HepG2 (cell line): ENCODE data around the gene IQSEC1. TPM values are rescaled to one million over a fixed set of nuclear protein-coding genes. Genes with fewer than 3 reads are reported as not detected.

Source experiments
- AKAP8 ChIP-seq: sonication (generic); formaldehyde crosslinking; IDR thresholded peaks from 2 replicates; pipeline ENCODE4 v1.5.1; 2020; ENCODE audit warnings: mild to moderate bottlenecking, missing genetic modification reagents
- CAMTA2 ChIP-seq: sonication (generic); formaldehyde crosslinking; IDR thresholded peaks from 2 replicates; pipeline ENCODE4 v1.4.0; 2020; ENCODE audit warnings: mild to moderate bottlenecking, missing genetic modification reagents, borderline replicate concordance
- ELF1 ChIP-seq: sonication (generic); formaldehyde crosslinking; IDR thresholded peaks from 2 replicates; pipeline ENCODE4 v1.4.0; 2020; ENCODE audit warnings: missing genetic modification reagents
- ESRRA ChIP-seq: sonication (generic); formaldehyde crosslinking; IDR thresholded peaks from 2 replicates; pipeline ENCODE4 v1.5.1; 2020; ENCODE audit warnings: mild to moderate bottlenecking, low read depth, missing genetic modification reagents
- HDAC6 ChIP-seq: fragments of 200-600 bp; sonication (generic); IDR thresholded peaks from 2 replicates; pipeline ENCODE4 v1.7.0; 2017; ENCODE audit warnings: mild to moderate bottlenecking, antibody characterized with exemption, low read length, low read depth
- HOXD1 ChIP-seq: sonication (generic); formaldehyde crosslinking; IDR thresholded peaks from 2 replicates; pipeline ENCODE4 v1.5.0; 2020; ENCODE audit warnings: missing genetic modification reagents
- KLF16 ChIP-seq, 2 experiments: sonication (generic) in 1 of 2; formaldehyde crosslinking in 1 of 2; IDR thresholded peaks; 2 replicates each; pipeline versions ENCODE4 v1.6.1 to v1.8.0; 2016 to 2023; ENCODE audit warnings: missing genetic modification reagents in 2 of 2, missing compliant biosample characterization in 1 of 2
- LCORL ChIP-seq, 2 experiments: fragments of 450-650 bp in 1 of 2; sonication (generic) in 1 of 2; formaldehyde crosslinking in 1 of 2; IDR thresholded peaks; 2 replicates each; pipeline versions ENCODE4 v1.5.0 to v1.6.1; 2017 to 2020; ENCODE audit warnings: antibody characterized with exemption in 1 of 2, missing genetic modification reagents in 1 of 2
- MIER3 ChIP-seq: IDR thresholded peaks from 2 replicates; pipeline ENCODE4 v1.6.1; 2016; ENCODE audit warnings: missing compliant biosample characterization, borderline replicate concordance
- PHF8 ChIP-seq: sonication (generic); formaldehyde crosslinking; IDR thresholded peaks from 2 replicates; pipeline ENCODE4 v1.5.0; 2020; ENCODE audit warnings: missing genetic modification reagents
- REL ChIP-seq: sonication (generic); formaldehyde crosslinking; conservative IDR thresholded peaks from 2 replicates; pipeline ENCODE4 v1.8.0; 2022; ENCODE audit warnings: mild to moderate bottlenecking, missing genetic modification reagents, moderate library complexity
- SAP130 ChIP-seq: IDR thresholded peaks from 2 replicates; pipeline ENCODE4 v1.6.1; 2016; ENCODE audit warnings: low read depth
- SMARCC2 ChIP-seq: fragments of 450-650 bp; IDR thresholded peaks from 2 replicates; pipeline ENCODE4 v1.6.1; 2017; ENCODE audit warnings: antibody characterized with exemption, mild to moderate bottlenecking
- TCF7 ChIP-seq: sonication (generic); IDR thresholded peaks from 2 replicates; pipeline ENCODE4 v1.6.1; 2016; ENCODE audit warnings: antibody characterized with exemption, low read depth
- XBP1 ChIP-seq: sonication (generic); formaldehyde crosslinking; IDR thresholded peaks from 2 replicates; pipeline ENCODE4 v1.5.0; 2020; ENCODE audit warnings: missing genetic modification reagents
- polyA plus RNA-seq, 8 experiments: library from polyadenylated mRNA; depleted of rRNA in 3 of 8; stranded (reverse) in 7 of 8; unstranded in 1 of 8; fragments of >200 nt; fragmentation: Illumina TruSeq in 4 of 8; extraction: Trizol in 4 of 8; gene quantifications; 2 replicates each; pipeline versions ENCODE4 v1.2.1 to v1.2.3, GENCODE V29; 2011 to 2016; ENCODE audit warnings: low read depth in 4 of 8, missing spikeins in 1 of 8, mixed read lengths in 1 of 8; ENCODE audit not compliant: insufficient read depth in 1 of 8
- total RNA-seq, 5 experiments: library from RNA; depleted of rRNA; stranded (reverse); fragments of >200 nt; fragmentation: Illumina TruSeq; extraction: Trizol; gene quantifications; 2 replicates each; pipeline ENCODE4 v1.2.3, GENCODE V29; 2016; ENCODE audit warnings: low read depth in 1 of 5
- TF ChIP-seq, protein P1 (sequence below): sonication (generic); formaldehyde crosslinking; IDR thresholded peaks from 2 replicates; pipeline ENCODE4 v1.9.0; 2022; ENCODE audit warnings: missing genetic modification reagents, mild to moderate bottlenecking, borderline replicate concordance
- TF ChIP-seq, protein P2 (sequence below): fragments of 450-650 bp; IDR thresholded peaks from 2 replicates; pipeline ENCODE4 v1.6.1; 2017
- TF ChIP-seq, protein P3 (sequence below): sonication (generic); formaldehyde crosslinking; IDR thresholded peaks from 2 replicates; pipeline ENCODE4 v1.5.0; 2020; ENCODE audit warnings: missing genetic modification reagents, mild to moderate bottlenecking, borderline replicate concordance
- TF ChIP-seq, protein P4 (sequence below): sonication (generic); formaldehyde crosslinking; IDR thresholded peaks from 2 replicates; pipeline ENCODE4 v1.5.0; 2020; ENCODE audit warnings: mild to moderate bottlenecking, low read depth, missing genetic modification reagents, borderline replicate concordance
- TF ChIP-seq, protein P5 (sequence below): sonication (generic); formaldehyde crosslinking; IDR thresholded peaks from 2 replicates; pipeline ENCODE4 v1.4.0; 2020; ENCODE audit warnings: missing genetic modification reagents, borderline replicate concordance
- TF ChIP-seq, protein P6 (sequence below): sonication (generic); formaldehyde crosslinking; IDR thresholded peaks from 2 replicates; pipeline ENCODE4 v1.4.0; 2020; ENCODE audit warnings: missing genetic modification reagents

Gene IQSEC1
- total and polyA plus RNA-seq, 2 of the 13 experiments (the other 11 are each of a cell fraction or from before 2014, with no cell fraction given) = 17.4 to 20.2 TPM

DNA sequence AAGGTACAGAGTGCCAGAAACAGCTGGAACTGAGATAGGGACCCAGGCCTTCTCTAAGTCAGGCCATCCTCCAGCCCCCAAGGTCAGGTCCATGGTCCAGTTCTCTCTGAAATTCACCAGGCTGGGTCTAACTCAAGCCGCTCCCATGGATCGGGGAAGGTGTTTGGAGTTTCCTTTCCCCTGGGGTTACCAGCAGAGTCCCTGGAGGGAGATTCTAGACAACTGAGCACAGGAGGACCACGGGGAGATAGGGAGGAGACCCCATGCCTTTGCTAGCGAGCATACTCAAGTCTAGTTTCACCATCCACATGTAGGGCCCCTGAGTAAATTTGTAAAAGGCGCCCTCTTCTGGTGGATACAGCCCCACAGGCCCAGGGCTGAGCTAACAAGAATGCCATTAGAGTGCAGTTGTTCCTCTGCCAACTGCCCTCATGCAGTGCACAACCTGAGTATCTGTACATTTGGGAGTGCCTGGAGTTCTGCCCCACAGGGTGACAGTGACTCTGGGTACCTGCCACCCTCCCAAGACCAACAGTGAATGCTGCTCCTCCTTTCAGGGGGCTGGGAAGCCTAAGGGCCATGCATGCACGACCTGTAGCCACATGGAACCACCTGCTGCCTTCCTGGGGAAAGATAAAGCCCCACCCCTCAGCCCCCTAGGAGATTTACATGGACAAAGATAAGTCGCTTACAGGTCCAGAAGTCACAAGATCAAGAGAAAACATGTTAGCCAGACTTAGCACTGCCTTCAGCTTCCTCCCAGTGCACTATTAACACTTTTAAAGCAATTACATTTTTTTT is 89.0 kb downstream of the IQSEC1 start (continued):
- TF ChIP-seq REL (CRISPR knock-in tag) (no peak), XBP1 (CRISPR knock-in tag) (no peak), AKAP8 (CRISPR knock-in tag) (no peak), PHF8 (CRISPR knock-in tag) (no peak), SMARCC2 (no peak), HDAC6 (no peak), TCF7 (no peak), ESRRA (CRISPR knock-in tag) (no peak), SAP130 (peak; percentile 68), KLF16 (CRISPR knock-in tag; IDR thresholded peaks at IDR 0.05) (peak in 1 of 2 experiments; percentile 31; a peak in 1 of 4 replicates), HOXD1 (CRISPR knock-in tag) (no peak), LCORL (IDR thresholded peaks at IDR 0.05) (no peak), LCORL (CRISPR knock-in tag; IDR thresholded peaks at IDR 0.05) (no peak), ELF1 (CRISPR knock-in tag) (no peak), MIER3 (CRISPR knock-in tag) (no peak), CAMTA2 (CRISPR knock-in tag) (0 out of 2 replicates have a peak, but pooled peaks have one; percentile 68)
- TF ChIP-seq, protein P1, sequence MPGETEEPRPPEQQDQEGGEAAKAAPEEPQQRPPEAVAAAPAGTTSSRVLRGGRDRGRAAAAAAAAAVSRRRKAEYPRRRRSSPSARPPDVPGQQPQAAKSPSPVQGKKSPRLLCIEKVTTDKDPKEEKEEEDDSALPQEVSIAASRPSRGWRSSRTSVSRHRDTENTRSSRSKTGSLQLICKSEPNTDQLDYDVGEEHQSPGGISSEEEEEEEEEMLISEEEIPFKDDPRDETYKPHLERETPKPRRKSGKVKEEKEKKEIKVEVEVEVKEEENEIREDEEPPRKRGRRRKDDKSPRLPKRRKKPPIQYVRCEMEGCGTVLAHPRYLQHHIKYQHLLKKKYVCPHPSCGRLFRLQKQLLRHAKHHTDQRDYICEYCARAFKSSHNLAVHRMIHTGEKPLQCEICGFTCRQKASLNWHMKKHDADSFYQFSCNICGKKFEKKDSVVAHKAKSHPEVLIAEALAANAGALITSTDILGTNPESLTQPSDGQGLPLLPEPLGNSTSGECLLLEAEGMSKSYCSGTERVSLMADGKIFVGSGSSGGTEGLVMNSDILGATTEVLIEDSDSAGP = peak; percentile 44; the same call in 1 of the 2 replicates
- TF ChIP-seq, protein P2, sequence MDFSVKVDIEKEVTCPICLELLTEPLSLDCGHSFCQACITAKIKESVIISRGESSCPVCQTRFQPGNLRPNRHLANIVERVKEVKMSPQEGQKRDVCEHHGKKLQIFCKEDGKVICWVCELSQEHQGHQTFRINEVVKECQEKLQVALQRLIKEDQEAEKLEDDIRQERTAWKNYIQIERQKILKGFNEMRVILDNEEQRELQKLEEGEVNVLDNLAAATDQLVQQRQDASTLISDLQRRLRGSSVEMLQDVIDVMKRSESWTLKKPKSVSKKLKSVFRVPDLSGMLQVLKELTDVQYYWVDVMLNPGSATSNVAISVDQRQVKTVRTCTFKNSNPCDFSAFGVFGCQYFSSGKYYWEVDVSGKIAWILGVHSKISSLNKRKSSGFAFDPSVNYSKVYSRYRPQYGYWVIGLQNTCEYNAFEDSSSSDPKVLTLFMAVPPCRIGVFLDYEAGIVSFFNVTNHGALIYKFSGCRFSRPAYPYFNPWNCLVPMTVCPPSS = no peak
- TF ChIP-seq, protein P3, sequence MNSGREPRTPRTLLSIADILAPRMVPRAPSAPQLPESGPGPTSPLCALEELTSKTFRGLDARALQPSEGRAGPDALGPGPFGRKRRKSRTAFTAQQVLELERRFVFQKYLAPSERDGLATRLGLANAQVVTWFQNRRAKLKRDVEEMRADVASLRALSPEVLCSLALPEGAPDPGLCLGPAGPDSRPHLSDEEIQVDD (CRISPR knock-in tag) = no peak
- TF ChIP-seq, protein P4, sequence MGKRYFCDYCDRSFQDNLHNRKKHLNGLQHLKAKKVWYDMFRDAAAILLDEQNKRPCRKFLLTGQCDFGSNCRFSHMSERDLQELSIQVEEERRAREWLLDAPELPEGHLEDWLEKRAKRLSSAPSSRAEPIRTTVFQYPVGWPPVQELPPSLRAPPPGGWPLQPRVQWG (CRISPR knock-in tag) = no peak
- TF ChIP-seq, protein P5, sequence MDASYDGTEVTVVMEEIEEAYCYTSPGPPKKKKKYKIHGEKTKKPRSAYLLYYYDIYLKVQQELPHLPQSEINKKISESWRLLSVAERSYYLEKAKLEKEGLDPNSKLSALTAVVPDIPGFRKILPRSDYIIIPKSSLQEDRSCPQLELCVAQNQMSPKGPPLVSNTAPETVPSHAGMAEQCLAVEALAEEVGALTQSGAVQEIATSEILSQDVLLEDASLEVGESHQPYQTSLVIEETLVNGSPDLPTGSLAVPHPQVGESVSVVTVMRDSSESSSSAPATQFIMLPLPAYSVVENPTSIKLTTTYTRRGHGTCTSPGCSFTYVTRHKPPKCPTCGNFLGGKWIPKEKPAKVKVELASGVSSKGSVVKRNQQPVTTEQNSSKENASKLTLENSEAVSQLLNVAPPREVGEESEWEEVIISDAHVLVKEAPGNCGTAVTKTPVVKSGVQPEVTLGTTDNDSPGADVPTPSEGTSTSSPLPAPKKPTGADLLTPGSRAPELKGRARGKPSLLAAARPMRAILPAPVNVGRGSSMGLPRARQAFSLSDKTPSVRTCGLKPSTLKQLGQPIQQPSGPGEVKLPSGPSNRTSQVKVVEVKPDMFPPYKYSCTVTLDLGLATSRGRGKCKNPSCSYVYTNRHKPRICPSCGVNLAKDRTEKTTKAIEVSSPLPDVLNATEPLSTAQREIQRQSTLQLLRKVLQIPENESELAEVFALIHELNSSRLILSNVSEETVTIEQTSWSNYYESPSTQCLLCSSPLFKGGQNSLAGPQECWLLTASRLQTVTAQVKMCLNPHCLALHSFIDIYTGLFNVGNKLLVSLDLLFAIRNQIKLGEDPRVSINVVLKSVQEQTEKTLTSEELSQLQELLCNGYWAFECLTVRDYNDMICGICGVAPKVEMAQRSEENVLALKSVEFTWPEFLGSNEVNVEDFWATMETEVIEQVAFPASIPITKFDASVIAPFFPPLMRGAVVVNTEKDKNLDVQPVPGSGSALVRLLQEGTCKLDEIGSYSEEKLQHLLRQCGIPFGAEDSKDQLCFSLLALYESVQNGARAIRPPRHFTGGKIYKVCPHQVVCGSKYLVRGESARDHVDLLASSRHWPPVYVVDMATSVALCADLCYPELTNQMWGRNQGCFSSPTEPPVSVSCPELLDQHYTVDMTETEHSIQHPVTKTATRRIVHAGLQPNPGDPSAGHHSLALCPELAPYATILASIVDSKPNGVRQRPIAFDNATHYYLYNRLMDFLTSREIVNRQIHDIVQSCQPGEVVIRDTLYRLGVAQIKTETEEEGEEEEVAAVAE = no peak
- TF ChIP-seq, protein P6, sequence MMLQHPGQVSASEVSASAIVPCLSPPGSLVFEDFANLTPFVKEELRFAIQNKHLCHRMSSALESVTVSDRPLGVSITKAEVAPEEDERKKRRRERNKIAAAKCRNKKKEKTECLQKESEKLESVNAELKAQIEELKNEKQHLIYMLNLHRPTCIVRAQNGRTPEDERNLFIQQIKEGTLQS (CRISPR knock-in tag) = no peak
